Measurements from ENCODE around the gene RTEL1. TPM values are rescaled to one million over a fixed set of nuclear protein-coding genes. Genes with fewer than 3 reads are reported as not detected.
"Not testable (repeated sequence)": the region's sequence is repeated elsewhere in the genome, so short reads cannot be mapped to it uniquely, and the experiment has no call there.

RTEL1 gene
- total and polyA plus RNA-seq, 3 experiments from 2014 or later: 5.7 to 54.5 (median 52.3) TPM

DNA sequence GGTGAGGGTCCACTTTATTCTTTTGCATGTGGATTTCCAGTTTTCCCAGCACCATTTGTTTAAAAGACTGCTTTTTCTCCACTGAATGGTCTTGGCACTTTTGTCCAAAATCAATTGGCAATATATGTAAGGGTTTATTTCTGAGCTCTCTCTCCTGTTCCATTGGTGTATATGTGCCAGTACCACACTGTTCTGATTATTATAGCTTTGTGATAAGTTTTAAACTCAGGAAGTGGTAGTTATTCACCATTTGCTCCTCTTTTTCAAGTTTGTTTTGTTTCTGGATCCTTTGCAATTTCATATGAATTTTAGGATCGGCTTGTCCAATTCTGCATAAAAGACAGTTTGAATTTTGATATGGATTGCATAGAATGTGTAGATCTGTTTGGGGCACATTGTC, 54.1 kb downstream of the RTEL1 start:
- Mint-ChIP-seq H3K27ac (peak overlapping the region in 2 of 8 donors; percentile 20 to 79), H3K36me3 (peaks cover 20 to 65% (median 37%) of the 10 kb centered on the region in 3 donors), H3K4me1 (peaks cover 39 to 62% (median 62%) of the 10 kb centered on the region in 3 donors), H3K27me3 (no peaks in the 10 kb centered on the region), H3K4me3 (peak overlapping the region in 5 of 7 donors; percentile 8 to 53 (median 51)), H3K9me3 (peaks cover 2 to 14% (median 6%) of the 10 kb centered on the region in 5 donors)
- peaks cover 24% of the 10 kb centered on the region for H3K4me1 ChIP-seq (ENCODE audit: insufficient read depth, low read length)
- no peaks in the 10 kb centered on the region for H3K27me3 ChIP-seq (ENCODE audit: insufficient read depth, low read length, poor library complexity, severe bottlenecking)
- ChIA-PET CTCF (interaction anchor here (3.6 kb wide), 1 partner anchor 24 kb away, joined by 10 read pairs; the partner anchor contains the start of gene LIME1), POLR2A (no interaction called here)
- H3K27ac ChIP-seq (ENCODE audit: low read depth, low read length): no peak overlapping the region
- peaks cover 13% of the 10 kb centered on the region for H3K36me3 ChIP-seq (ENCODE audit: insufficient read depth, low read length)
- no peak overlapping the region for H3K4me3 ChIP-seq (ENCODE audit: low read length)
- H3K9me3 ChIP-seq (ENCODE audit: low read length): no peaks in the 10 kb centered on the region
- DNase-seq: no peak

DNA sequence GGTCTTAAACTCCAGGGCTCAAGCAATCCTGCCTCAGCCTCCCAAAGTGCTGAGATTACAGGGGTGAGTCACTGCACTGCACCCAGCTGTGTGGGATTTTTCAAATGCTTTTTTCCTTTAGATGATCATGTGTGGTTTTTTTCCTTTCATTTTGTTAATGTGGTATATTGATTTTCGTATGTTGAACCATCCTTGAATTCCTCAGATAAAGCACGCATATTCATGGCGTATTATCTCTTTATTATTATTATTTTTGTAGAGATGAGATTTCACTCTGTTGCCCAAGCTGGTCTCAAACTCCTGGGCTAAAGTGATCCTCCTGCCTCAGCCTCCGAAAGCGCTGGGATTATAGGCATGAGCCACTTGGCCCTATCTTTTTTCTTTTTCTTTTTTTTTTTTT, 56.7 kb downstream of the RTEL1 start:
- Mint-ChIP-seq H3K27ac (peak overlapping the region in 1 of 8 donors; percentile 64), H3K27me3 (no peaks in the 10 kb centered on the region), H3K36me3 (peaks cover 29 to 71% (median 44%) of the 10 kb centered on the region in 3 donors), H3K9me3 (peaks cover 5 to 18% (median 9%) of the 10 kb centered on the region in 5 donors), H3K4me1 (peaks cover 39 to 65% (median 61%) of the 10 kb centered on the region in 3 donors), H3K4me3 (no peak overlapping the region)
- H3K9me3 ChIP-seq (ENCODE audit: low read length): no peaks in the 10 kb centered on the region
- no peak for DNase-seq
- H3K4me1 ChIP-seq (ENCODE audit: insufficient read depth, low read length): peaks cover 9% of the 10 kb centered on the region
- no peak overlapping the region for H3K4me3 ChIP-seq (ENCODE audit: low read length)
- H3K36me3 ChIP-seq (ENCODE audit: insufficient read depth, low read length): peaks cover 13% of the 10 kb centered on the region
- ChIA-PET CTCF (no interaction called here), POLR2A (no interaction called here)
- H3K27ac ChIP-seq (ENCODE audit: low read depth, low read length): no peak overlapping the region
- no peaks in the 10 kb centered on the region for H3K27me3 ChIP-seq (ENCODE audit: insufficient read depth, low read length, poor library complexity, severe bottlenecking)

DNA sequence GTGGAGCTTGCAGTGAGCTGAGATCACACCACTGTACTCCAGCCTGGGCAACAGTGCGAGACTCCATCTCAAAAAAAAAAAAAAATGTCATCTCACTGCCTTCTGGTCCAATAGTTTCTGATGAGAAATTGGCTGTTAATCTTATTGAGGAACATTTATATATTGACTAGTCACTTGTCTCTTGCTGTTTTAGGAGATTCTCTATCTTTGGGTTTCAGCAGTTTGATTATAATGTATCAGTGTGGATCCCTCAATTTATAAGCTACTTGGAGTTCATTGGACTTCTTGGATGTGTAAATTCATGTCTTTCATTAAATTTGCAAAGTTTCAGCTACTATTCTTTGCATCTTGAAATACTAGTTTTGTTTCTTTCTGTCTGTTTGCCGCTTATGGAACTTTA, 60.9 kb downstream of the RTEL1 start:
- peak overlapping the region in 1 of 8 donors; percentile 7 for H3K27ac Mint-ChIP-seq
- peaks cover 8% of the 10 kb centered on the region for H3K36me3 ChIP-seq (ENCODE audit: insufficient read depth, low read length)
- H3K27me3 Mint-ChIP-seq: no peaks in the 10 kb centered on the region
- no peaks in the 10 kb centered on the region for H3K27me3 ChIP-seq (ENCODE audit: insufficient read depth, low read length, poor library complexity, severe bottlenecking)
- H3K9me3 ChIP-seq (ENCODE audit: low read length): no peaks in the 10 kb centered on the region
- CTCF ChIA-PET: interaction anchor here (1.0 to 1.5 kb wide), 2 partner anchors 11 to 66 kb away, joined by 3 to 4 read pairs; no protein-coding TSS in a partner anchor
- no peak overlapping the region for H3K4me3 ChIP-seq (ENCODE audit: low read length)
- H3K9me3 Mint-ChIP-seq: peaks cover 5 to 16% (median 6%) of the 10 kb centered on the region in 5 donors
- H3K4me1 ChIP-seq (ENCODE audit: insufficient read depth, low read length): peaks cover 6% of the 10 kb centered on the region
- peaks cover 31 to 57% (median 43%) of the 10 kb centered on the region in 3 donors for H3K4me1 Mint-ChIP-seq
- no peak for DNase-seq
- POLR2A ChIA-PET: no interaction called here
- H3K36me3 Mint-ChIP-seq: peaks cover 28 to 66% (median 35%) of the 10 kb centered on the region in 3 donors
- no peak overlapping the region for H3K27ac ChIP-seq (ENCODE audit: low read depth, low read length)
- H3K4me3 Mint-ChIP-seq: no peak overlapping the region

DNA sequence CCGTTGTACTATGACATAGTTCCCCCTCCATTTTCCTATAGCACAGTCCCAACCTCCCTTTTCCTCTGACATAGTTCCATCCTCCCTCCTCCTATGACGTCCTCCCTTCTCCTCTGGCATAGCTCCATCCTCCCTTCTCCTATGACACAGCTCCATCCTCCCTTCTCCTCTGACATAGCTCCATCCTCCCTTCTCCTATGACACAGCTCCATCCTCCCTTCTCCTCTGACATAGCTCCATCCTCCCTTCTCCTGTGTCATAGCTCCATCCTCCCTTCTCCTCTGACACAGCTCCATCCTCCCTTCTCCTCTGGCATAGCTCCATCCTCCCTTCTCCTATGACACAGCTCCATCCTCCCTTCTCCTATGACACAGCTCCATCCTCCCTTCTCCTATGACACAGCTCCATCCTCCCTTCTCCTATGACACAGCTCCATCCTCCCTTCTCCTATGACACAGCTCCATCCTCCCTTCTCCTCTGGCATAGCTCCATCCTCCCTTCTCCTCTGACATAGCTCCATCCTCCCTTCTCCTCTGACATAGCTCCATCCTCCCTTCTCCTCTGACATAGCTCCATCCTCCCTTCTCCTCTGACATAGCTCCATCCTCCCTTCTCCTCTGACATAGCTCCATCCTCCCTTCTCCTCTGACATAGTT, 65.0 kb downstream of the RTEL1 start:
- CTCF ChIA-PET: interaction anchor here (3.2 kb wide), 1 partner anchor 16 kb away, joined by 12 read pairs; the partner anchor contains the start of genes ARFRP1 and ZGPAT
- H3K27me3 Mint-ChIP-seq; H3K27me3 ChIP-seq (ENCODE audit: insufficient read depth, low read length, poor library complexity, severe bottlenecking); H3K4me3 ChIP-seq (ENCODE audit: low read length); H3K27ac ChIP-seq (ENCODE audit: low read depth, low read length); H3K9me3 ChIP-seq (ENCODE audit: low read length); DNase-seq; H3K36me3 ChIP-seq (ENCODE audit: insufficient read depth, low read length): not testable (repeated sequence)
- POLR2A ChIA-PET: interaction anchor here (0.6 kb wide), 1 partner anchor 149 kb away, joined by 3 read pairs; no protein-coding TSS in a partner anchor
- Mint-ChIP-seq H3K27ac (peak overlapping the region in 3 of 8 donors; percentile 27 to 88 (median 33)), H3K9me3 (peaks cover 8 to 12% (median 10%) of the 10 kb centered on the region in 5 donors), H3K4me3 (peak overlapping the region in 1 of 7 donors; percentile 26), H3K4me1 (peaks cover 27 to 53% (median 30%) of the 10 kb centered on the region in 3 donors), H3K36me3 (peaks cover 22 to 55% (median 25%) of the 10 kb centered on the region in 3 donors)
- H3K4me1 ChIP-seq (ENCODE audit: insufficient read depth, low read length): peaks cover 23% of the 10 kb centered on the region

DNA sequence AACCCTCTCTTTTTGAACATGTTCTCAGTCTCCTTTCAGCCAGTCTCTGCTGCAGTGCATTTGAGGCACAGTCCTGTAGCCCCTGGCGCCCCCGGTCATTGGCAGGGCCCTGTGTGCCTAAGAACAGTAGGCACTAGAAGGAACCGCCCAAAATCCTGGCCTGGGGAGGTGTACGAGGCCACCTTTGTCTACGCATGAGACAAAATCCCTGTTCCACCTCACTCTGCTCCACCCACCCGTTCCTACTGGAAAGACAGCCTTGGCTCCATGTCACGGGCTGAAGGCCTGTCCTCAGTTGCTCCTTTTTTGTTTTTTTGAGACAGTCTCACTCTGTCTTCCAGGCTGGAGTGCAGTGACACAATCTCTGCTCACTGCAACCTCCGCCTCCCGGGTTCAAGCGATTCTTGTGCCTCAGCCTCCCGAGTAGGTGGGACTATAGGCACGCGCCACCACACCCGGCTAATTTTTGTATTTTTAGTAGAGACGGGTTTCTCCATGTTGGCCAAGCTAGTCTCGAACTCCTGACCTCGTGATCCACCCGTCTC, 72.1 kb downstream of the RTEL1 start:
- not testable (repeated sequence) for DNase-seq; H3K27me3 Mint-ChIP-seq; H3K4me3 ChIP-seq (ENCODE audit: low read length); H3K4me3 Mint-ChIP-seq; H3K27ac ChIP-seq (ENCODE audit: low read depth, low read length); H3K27me3 ChIP-seq (ENCODE audit: insufficient read depth, low read length, poor library complexity, severe bottlenecking); H3K27ac Mint-ChIP-seq; H3K9me3 ChIP-seq (ENCODE audit: low read length); H3K9me3 Mint-ChIP-seq
- H3K36me3 ChIP-seq (ENCODE audit: insufficient read depth, low read length): peaks cover 13% of the 10 kb centered on the region
- ChIA-PET POLR2A (interaction anchor here (0.7 kb wide), 1 partner anchor 19 kb away, joined by 8 read pairs; no protein-coding TSS in a partner anchor), CTCF (interaction anchor here (0.7 to 1.4 kb wide), 3 partner anchors 11 to 59 kb away, joined by 3 to 4 read pairs (median 3); partner anchors contain the start of genes ARFRP1 and ZGPAT)
- H3K4me1 ChIP-seq (ENCODE audit: insufficient read depth, low read length): peaks cover 65% of the 10 kb centered on the region
- peaks cover 10 to 42% (median 27%) of the 10 kb centered on the region in 3 donors for H3K4me1 Mint-ChIP-seq
- peaks cover 13 to 37% (median 16%) of the 10 kb centered on the region in 3 donors for H3K36me3 Mint-ChIP-seq

DNA sequence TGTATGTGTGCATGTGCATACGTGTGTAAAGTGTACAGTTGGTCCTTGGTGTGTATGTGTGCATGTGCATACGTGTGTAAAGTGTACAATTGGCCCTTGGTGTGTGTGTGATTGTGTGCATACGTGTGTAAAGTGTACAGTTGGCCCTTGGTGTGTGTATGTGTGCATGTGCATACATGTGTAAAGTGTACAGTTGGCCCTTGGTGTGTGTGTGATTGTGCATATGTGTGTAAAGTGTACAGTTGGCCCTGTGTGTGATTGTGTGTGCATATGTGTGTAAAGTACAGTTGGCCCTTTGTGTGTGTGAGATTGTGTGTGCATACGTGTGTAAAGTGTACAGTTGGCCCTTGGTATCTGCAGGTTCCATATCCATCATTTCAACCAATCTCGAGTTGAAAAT, 73.3 kb downstream of the RTEL1 start:
- peaks cover 8 to 42% (median 13%) of the 10 kb centered on the region in 3 donors for H3K36me3 Mint-ChIP-seq
- Histone ChIP-seq H3K36me3 (ENCODE audit: insufficient read depth, low read length) (peaks cover 13% of the 10 kb centered on the region), H3K9me3 (ENCODE audit: low read length) (no peaks in the 10 kb centered on the region), H3K4me3 (ENCODE audit: low read length) (no peak overlapping the region), H3K4me1 (ENCODE audit: insufficient read depth, low read length) (peaks cover 76% of the 10 kb centered on the region), H3K27ac (ENCODE audit: low read depth, low read length) (no peak overlapping the region), H3K27me3 (ENCODE audit: insufficient read depth, low read length, poor library complexity, severe bottlenecking) (no peaks in the 10 kb centered on the region)
- ChIA-PET POLR2A (no interaction called here), CTCF (no interaction called here)
- no peak overlapping the region for H3K27ac Mint-ChIP-seq
- H3K4me3 Mint-ChIP-seq: no peak overlapping the region
- H3K9me3 Mint-ChIP-seq: no peaks in the 10 kb centered on the region
- H3K27me3 Mint-ChIP-seq: peaks cover 0 to 2% of the 10 kb centered on the region in 2 donors
- H3K4me1 Mint-ChIP-seq: peaks cover 14 to 50% (median 35%) of the 10 kb centered on the region in 3 donors
- DNase-seq: no peak

DNA sequence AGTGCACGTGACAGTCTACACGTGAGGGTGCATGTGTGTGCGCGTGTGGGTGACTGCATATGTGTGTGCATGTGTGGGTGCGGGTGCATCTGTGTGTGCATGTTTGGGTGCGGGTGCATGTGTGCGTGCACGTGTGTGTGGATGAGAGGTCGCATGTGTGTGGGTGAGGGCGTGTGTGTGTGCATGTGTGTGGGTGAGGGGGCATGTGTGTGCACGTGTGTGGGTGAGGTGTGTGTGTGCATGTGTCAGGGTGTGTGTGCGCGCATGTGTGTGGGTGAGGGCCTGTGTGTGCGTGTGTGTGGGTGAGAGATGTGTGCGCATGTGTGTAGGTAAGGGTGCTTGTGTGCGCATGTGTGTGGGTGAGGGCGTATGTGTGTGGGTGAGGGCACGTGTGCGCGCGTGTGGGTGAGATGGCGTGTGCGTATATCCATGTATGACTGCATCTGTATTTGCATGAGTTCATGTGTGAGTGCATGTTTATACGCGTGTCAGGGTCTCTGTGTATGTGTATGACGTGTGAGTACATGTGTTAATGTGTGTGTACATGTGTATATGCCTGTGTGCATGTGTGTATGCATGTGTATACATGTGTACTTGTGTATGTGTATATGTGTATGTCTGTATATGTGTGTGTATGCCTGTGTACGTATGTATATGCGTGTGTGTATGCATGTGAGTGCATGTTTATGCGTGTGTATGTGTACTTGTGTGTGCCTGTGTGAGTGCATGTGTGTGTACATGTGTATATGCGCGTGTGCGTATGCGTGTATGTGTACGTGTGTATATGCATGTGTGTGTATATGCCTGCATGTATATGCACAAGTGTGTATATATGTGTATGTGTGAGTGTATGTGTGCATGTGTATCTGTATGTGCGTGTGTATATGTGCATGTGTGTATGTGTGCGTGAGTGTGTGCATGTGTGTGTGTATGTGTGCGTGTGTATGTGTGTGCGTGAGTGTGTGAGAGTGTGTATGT, 74.3 kb downstream of the RTEL1 start:
- H3K4me1 ChIP-seq (ENCODE audit: insufficient read depth, low read length): peaks cover 67% of the 10 kb centered on the region
- peaks cover 13% of the 10 kb centered on the region for H3K36me3 ChIP-seq (ENCODE audit: insufficient read depth, low read length)
- H3K27ac ChIP-seq (ENCODE audit: low read depth, low read length): no peak overlapping the region
- Mint-ChIP-seq H3K9me3 (no peaks in the 10 kb centered on the region), H3K27ac (no peak overlapping the region), H3K36me3 (peaks cover 4 to 44% (median 9%) of the 10 kb centered on the region in 3 donors), H3K27me3 (peaks cover 0 to 3% of the 10 kb centered on the region in 2 donors), H3K4me1 (peaks cover 11 to 46% (median 30%) of the 10 kb centered on the region in 3 donors), H3K4me3 (no peak overlapping the region)
- no peaks in the 10 kb centered on the region for H3K27me3 ChIP-seq (ENCODE audit: insufficient read depth, low read length, poor library complexity, severe bottlenecking)
- ChIA-PET POLR2A (no interaction called here), CTCF (no interaction called here)
- no peaks in the 10 kb centered on the region for H3K9me3 ChIP-seq (ENCODE audit: low read length)
- no peak overlapping the region for H3K4me3 ChIP-seq (ENCODE audit: low read length)
- DNase-seq: no peak

All from CD8-positive, alpha-beta memory T cell (primary cell).